Measurements from ENCODE around the gene TRMU. TPM values are rescaled to one million over a fixed set of nuclear protein-coding genes. Genes with fewer than 3 reads are reported as not detected.
"Not testable (repeated sequence)": the region's sequence is repeated elsewhere in the genome, so short reads cannot be mapped to it uniquely, and the experiment has no call there.

Gene TRMU
- total and polyA plus RNA-seq, 5 donors: 31.5 to 48.7 (median 40.2) TPM

- no peaks in the 10 kb centered on the region for H3K4me1 ChIP-seq (ENCODE audit: control insufficient read depth, insufficient read depth, low read length)
- no peaks in the 10 kb centered on the region for H3K27me3 ChIP-seq (ENCODE audit: control insufficient read depth, insufficient read depth)
- 61% methylated on average over 2 of the region's 2 CpGs for whole genome bisulfite sequencing
- no peak for ATAC-seq
- no peak for DNase-seq
- H3K27ac ChIP-seq (ENCODE audit: low read length): no peak overlapping the region
- intact Hi-C loops (cut with DNase I): no loop called here
- no peak overlapping the region for H3K4me3 ChIP-seq (ENCODE audit: low read length)
- no peaks in the 10 kb centered on the region for H3K9me3 ChIP-seq (ENCODE audit: control insufficient read depth, low read length)
Measured at GRCh38 chr22:46402505-46402904, 67.0 kb downstream of the TRMU start.

GRCh38 chr22:46403880-46404279, 68.4 kb downstream of the TRMU start:
- peak in 1 of 3 donors; percentile 1 for DNase-seq
- H3K27me3 ChIP-seq (ENCODE audit: control insufficient read depth, insufficient read depth); intact Hi-C loops (cut with DNase I); H3K4me3 ChIP-seq (ENCODE audit: low read length); H3K9me3 ChIP-seq (ENCODE audit: control insufficient read depth, low read length); H3K27ac ChIP-seq (ENCODE audit: low read length); ATAC-seq; H3K4me1 ChIP-seq (ENCODE audit: control insufficient read depth, insufficient read depth, low read length): not testable (repeated sequence)
- 86% methylated on average over 7 of the region's 7 CpGs for WGBS

GRCh38 chr22:46405901-46406300, 70.4 kb downstream of the TRMU start:
- DNase-seq: peak in 1 of 3 donors; percentile 10
- H3K27ac ChIP-seq (ENCODE audit: low read length): no peak overlapping the region
- whole genome bisulfite sequencing: 74% methylated on average over 4 of the region's 4 CpGs
- H3K4me3 ChIP-seq (ENCODE audit: low read length): no peak overlapping the region
- no peaks in the 10 kb centered on the region for H3K27me3 ChIP-seq (ENCODE audit: control insufficient read depth, insufficient read depth)
- H3K9me3 ChIP-seq (ENCODE audit: control insufficient read depth, low read length): no peaks in the 10 kb centered on the region
- intact Hi-C loops (cut with DNase I): no loop called here
- no peak for ATAC-seq
- H3K4me1 ChIP-seq (ENCODE audit: control insufficient read depth, insufficient read depth, low read length): no peaks in the 10 kb centered on the region

- intact Hi-C loops (cut with DNase I): no loop called here
- DNase-seq (peak in 2 of 3 donors; percentile 68 to 81), ATAC-seq (peak; percentile 80 to 85)
- Histone ChIP-seq H3K4me3 (ENCODE audit: low read length) (no peak overlapping the region), H3K27ac (ENCODE audit: low read length) (no peak overlapping the region), H3K4me1 (ENCODE audit: control insufficient read depth, insufficient read depth, low read length) (no peaks in the 10 kb centered on the region), H3K9me3 (ENCODE audit: control insufficient read depth, low read length) (no peaks in the 10 kb centered on the region), H3K27me3 (ENCODE audit: control insufficient read depth, insufficient read depth) (no peaks in the 10 kb centered on the region)
- WGBS: 67% methylated on average over 8 of the region's 8 CpGs
Measured at GRCh38 chr22:46406349-46406748, 70.8 kb downstream of the TRMU start.

- ATAC-seq (peak in 1 of 2 donors; percentile 14), DNase-seq (peak in 1 of 3 donors; percentile 38)
- Histone ChIP-seq H3K27ac (ENCODE audit: low read length) (no peak overlapping the region), H3K9me3 (ENCODE audit: control insufficient read depth, low read length) (no peaks in the 10 kb centered on the region), H3K4me1 (ENCODE audit: control insufficient read depth, insufficient read depth, low read length) (no peaks in the 10 kb centered on the region), H3K4me3 (ENCODE audit: low read length) (no peak overlapping the region), H3K27me3 (ENCODE audit: control insufficient read depth, insufficient read depth) (no peaks in the 10 kb centered on the region)
- 72% methylated on average over 15 of the region's 15 CpGs for WGBS
- intact Hi-C loops (cut with DNase I): no loop called here
Measured at GRCh38 chr22:46406791-46407190, 71.3 kb downstream of the TRMU start.

Other genes starting within 250 kb of the TRMU start
- gene PPARA, start 185.2 kb upstream of the TRMU start, total RNA-seq: 10 to 100 TPM; 63.6 to 85.2 (median 72.7) TPM
- gene PPARA, start 185.2 kb upstream of the TRMU start, polyA plus RNA-seq: 22.9 TPM
- gene CDPF1, start 85.4 kb upstream of the TRMU start, total RNA-seq: 10 to 100 TPM in 1 of 4 donors, 1 to 10 TPM in 3; 8.9 to 10.4 (median 9.2) TPM
- 10.5 TPM for gene CDPF1, start 85.4 kb upstream of the TRMU start, polyA plus RNA-seq
- under 1 TPM; 0.06 to 0.25 (median 0.10) TPM for gene PKDREJ, start 72.4 kb upstream of the TRMU start, total RNA-seq
- gene PKDREJ, start 72.4 kb upstream of the TRMU start, polyA plus RNA-seq: 0.07 TPM
- gene TTC38, start 67.7 kb upstream of the TRMU start, total RNA-seq: 10 to 100 TPM; 22.4 to 30.7 (median 27.8) TPM
- 16.6 TPM for gene TTC38, start 67.7 kb upstream of the TRMU start, polyA plus RNA-seq
- gene GTSE1, start 38.8 kb upstream of the TRMU start, total RNA-seq: 1 to 10 TPM in 3 of 4 donors, under 1 TPM in 1; 0.42 to 1.8 (median 1.2) TPM
- 0.50 TPM for gene GTSE1, start 38.8 kb upstream of the TRMU start, polyA plus RNA-seq
- 1 to 10 TPM; 5.5 to 7.9 (median 6.5) TPM for gene CELSR1, start 201.9 kb downstream of the TRMU start, total RNA-seq
- gene CELSR1, start 201.9 kb downstream of the TRMU start, polyA plus RNA-seq: 5.6 TPM